HS-5 (cell line): ENCODE measurements around the gene CD8B.
"Not testable (repeated sequence)": the region's sequence is repeated elsewhere in the genome, so short reads cannot be mapped to it uniquely, and the experiment has no call there.

Source experiments
- DNase-seq: peaks from one replicate; pipeline ENCODE4 v3.0.0-alpha.2; 2012; ENCODE audit warnings: low read depth

CD8B gene

DNA sequence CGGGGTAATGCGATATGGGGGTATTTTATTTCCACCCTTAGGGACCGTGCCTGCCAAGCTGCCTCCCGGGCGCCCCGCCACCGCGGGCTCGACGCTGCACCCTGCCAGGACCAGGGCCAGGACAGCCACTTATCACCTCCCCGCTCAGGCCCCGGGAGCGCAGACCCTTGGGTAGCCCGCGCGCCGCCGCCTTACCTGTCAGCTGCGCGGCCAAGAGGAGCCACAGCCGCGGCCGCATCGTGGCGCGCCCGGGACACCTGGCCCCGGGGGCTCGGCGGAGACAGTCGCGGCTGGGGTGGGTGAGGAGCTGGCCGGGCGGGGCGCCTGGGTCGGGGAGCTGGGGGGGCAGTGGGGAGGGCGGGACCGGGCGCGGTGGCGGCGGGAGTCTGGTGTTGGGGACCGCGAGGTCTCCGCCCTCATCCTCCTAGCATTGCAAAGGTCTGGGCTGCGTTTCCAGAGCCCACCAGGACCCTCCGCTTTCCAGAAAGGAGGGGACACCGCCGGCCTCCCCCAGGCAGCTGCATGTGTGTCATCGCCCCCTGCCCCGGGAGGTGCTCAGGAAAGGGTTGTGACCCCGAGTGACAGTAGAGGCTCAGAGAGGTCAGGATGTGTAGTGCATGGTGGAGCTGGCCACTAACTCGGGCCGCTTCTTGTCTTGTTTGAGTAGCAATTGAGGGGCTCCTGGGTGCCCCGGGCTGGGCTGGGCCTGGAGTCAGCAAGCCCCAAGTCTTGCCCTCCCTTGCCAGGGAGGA, at the start of gene CD8B:
TSS of gene CD8B (minus strand) at position 259 of the 752 bp plus-strand sequence. CDS start at position 238, 21 bp downstream.
- not testable (repeated sequence) for DNase-seq

DNA sequence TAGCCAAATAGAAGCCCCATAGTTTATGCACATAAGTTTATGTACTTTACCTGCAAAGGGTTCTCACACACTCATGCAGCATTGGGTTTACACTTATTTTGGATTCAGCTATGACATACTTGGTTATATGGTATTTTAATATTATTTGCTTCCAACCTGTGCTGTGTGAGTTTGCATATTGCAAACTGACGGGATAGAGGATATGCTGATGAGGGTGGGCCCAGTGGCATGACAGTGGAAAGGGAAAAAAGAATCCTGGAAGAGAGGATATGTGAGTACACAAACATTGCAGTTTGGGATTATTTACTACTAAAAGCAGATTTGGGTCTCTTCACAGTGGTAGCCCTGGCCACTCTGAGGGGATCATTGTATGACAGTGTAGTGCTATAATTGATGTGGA, 44.2 kb upstream of the CD8B start:
- not testable (repeated sequence) for DNase-seq

DNA sequence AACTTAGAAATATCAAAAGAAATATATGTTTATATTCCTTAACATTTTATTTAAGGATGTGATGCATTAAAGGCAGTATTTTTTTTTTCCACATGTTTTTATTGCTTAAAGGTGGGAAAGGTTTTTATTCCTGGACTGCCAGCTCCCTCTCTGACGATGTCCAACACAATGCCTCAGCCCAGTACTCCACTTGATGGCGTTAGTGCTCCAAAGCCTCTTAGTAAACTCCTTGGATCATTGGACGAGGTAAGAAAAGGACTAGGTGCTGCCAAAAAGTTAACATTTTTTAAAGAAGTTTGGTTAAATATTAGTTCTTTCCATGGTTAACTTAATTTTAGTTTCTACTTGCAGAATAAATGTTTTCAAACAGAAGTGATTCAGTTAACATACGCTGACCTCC, 39.0 kb upstream of the CD8B start:
- not testable (repeated sequence) for DNase-seq

DNA sequence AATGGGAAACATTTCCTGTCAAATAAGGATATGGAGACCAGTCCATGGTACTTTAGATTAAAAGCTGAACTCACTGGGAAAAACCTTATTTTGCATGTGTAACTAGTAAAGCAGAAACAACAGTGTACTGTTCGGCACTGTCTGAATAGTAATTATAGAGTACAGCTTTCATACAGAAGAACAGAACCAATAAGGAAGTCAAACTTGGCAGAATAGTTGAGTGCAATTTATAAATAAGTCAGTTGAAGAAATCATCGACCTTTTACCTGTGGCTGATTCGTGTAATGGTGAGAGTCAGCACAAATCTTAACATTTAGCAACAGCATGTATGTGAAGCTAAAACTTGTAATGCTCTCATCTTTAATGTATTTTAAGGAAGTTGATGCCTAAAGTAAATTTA, 24.3 kb upstream of the CD8B start:
- DNase-seq, result not testable (repeated sequence)

DNA sequence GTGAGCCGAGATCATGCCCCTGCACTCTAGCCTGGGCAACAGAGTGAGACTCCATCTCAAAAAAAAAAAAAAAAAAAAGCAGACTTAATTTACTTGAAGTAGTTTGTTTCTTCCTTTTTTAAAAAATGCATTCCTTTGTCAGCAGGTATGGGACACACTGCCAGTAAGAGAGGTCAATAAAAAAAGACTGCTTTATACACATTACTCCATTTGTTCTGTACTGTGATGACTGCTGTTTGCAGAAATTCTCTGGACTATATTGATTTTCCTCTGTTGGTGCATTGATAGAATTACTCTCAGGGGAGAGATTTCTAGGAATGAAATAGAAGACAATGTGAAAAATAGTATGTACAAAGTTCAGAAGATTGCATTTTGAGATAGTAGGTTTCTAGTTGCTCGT, 21.2 kb upstream of the CD8B start:
- DNase-seq, result not testable (repeated sequence)

DNA sequence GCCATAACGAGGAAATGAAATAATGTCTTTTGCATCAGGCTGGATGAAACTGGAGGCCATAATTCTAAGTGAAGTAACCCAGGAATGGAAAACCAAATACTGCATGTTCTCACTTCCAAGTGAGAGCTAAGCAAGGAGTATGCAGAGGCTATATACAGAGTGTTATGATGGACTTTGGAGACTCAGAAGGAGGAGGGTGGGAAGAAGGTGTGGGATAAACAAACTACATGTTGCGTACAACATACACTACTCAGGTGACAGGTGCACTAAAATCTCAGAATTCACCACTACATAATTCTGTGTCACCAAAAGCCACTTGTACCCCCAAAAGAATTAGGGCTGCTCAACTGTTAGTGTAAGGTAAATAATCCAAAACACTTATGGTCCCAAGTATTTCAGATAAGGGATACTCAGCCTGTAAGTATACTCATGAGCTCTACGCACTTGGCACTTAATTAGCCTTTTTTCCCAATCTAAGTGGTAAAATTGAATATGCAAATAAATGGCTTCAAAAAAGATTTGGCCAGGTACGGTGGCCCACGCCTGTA, 20.5 kb upstream of the CD8B start:
- not testable (repeated sequence) for DNase-seq

DNA sequence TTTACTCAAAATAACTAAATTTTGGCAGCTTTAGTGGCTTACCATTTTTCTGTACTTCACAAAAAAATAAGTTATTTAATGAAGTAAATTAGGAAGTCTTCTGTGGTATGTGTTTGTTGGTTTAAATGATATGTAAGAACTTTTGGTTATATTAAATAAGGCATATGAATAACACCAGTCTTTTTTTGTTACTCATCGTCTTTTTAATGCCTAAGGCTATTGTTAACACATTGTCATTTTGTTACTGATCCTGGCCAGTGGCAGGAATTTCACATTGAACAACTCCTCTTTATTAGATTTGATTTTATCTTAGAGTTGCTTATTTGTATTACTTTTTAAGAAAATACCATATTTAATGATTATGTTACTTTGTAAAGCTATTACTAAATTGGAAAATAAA, 17.3 kb upstream of the CD8B start:
- DNase-seq, result not testable (repeated sequence)

DNA sequence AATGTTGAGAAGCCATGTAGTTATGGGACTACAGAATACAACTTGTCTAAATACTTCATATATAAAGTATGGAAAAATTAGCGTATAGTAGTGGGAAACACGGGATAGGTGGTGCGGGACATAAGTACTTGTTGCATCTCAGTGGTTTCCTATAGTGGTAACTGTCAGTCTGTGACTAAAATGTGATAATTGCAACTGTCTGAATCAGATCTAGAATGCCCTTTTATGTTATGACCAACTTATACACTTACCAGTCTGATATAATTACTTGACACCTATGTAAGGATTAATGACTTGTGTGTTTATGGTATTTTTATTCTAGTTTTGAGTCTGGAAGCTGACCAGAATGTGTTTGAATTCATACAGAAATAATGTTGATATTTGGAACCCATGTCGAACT, 9.3 kb upstream of the CD8B start:
- DNase-seq, result not testable (repeated sequence)

DNA sequence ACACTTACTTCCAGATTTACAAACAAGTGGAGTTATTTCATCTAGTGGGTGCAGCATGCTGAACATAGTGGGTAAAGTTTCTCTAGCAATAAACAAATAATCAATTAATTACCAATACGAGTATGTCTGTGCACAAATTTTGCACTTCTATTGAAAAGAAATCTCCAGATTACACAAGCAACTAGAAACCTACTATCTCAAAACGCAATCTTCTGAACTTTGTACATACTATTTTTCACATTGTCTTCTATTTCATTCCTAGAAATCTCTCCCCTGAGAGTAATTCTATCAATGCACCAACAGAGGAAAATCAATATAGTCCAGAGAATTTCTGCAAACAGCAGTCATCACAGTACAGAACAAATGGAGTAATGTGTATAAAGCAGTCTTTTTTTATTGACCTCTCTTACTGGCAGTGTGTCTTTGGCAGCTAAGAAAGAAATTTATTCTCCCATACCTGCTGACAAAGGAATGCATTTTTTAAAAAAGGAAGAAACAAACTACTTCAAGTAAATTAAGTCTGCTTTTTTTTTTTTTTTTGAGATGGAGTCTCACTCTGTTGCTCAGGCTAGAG, 7.3 kb upstream of the CD8B start:
- DNase-seq, result not testable (repeated sequence)

DNA sequence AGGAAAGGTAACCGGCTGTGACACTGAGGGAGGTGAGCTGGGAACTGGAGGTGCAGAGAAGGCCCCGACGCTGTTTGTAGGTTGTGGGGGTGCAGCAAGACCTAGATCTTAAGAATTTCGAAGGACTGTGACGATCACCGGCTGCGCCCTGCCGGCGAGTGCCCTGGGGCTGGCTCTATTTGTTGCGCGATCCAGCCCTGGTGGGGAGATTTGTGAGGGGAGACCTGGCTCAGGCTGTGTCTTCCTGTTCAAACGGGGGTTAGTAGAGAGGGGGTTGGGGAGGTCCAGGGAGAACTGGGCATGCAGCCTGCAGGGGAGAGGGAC, 656 bp upstream of the CD8B start:
- DNase-seq, result not testable (repeated sequence)

DNA sequence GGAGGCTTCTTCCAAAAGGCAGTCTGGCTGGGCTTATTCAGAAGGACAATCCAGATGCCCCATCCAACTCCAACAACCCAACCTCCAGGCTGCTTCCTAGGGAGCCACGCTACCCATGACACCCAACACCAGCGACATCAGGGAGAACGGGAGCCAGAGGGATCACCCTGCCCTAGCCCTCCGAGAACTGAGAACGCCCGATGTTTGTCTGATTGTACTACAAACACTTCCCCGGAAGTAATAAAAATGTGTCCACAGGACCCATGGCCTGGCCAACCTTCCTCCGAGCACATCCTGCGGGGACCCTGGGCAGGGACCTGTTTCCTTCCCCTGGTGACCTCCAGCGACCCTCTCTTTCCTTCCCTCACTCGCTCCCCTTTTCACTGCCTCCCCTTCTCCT, 511 bp downstream of the CD8B start:
- DNase-seq, result not testable (repeated sequence)

DNA sequence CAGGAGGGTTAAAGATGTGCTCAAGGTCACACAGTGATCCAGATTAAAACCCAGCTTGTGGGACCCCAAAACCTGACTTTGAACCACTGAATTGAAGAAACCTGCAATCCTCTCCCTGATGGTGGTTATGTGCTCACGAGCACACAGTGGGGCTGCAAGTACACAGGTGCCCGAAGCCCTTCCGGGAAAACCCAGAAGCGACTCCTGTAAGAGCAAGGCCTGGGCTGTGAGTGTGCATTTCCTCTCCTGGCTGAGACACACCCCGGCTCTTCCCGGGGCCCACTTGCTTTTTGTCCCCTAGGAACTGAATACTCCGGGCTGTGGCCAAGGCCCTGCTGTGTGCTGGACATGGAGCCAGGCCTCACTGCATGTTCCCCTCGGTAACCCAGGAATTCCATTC, 1.1 kb downstream of the CD8B start:
- DNase-seq, result not testable (repeated sequence)

DNA sequence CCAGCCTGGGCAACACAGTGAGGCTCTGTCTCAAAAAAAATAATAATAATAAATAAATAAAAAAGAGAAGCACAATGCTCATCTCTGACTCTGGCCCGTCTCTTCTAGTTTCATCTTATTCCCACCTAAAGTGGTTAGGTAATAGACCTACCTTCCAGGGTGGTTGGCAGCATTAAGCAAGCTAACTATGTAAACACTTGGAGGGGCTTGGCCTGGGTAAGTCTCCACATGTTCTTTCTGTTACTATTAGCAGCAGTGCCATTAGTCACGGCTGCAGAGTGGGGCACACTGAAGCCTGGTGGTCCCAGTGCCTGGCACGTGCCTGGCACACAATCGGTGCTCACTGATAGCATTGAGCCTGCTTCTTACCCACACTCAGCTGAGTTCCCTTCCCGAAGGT, 4.0 kb downstream of the CD8B start:
- DNase-seq, result not testable (repeated sequence)

DNA sequence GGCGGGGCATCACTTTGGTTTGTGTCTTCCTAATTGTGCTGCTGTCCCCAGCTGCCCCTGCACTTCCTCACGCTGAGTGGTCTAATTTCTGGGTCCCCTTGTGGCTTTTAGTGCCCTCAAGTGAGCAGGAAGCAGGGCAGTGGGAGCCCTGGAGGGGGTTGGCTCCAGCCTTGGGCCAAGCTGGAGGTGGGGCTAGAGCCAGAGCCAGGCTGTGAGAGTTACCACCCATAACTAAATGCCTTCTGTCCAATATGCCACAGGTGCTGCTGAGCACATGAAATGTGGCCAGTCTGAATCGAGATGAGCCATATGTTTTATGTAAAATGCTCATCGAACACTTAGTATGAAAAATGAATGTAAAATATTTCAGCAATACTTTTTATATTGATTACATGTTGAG, 5.2 kb downstream of the CD8B start:
- not testable (repeated sequence) for DNase-seq

DNA sequence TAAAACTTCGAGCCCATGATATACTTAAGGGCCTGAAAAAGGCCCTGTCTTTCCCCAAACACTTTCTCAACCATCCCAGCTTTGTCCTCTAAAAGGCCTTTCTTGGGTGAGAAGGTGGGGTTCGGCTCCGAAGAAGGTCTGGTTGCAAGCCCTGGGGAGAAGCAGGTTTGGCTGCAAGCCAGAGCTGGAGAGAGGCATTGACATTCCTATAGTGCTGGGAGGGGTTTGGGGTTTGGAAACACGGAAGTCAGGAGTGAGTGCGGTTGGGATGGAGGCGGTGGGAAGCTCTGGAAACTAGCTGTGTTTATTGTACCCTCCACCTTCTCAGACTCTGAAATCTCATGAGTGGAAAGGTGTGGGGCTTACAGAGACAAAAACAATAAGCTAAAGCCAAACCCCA, 5.7 kb downstream of the CD8B start:
- not testable (repeated sequence) for DNase-seq

DNA sequence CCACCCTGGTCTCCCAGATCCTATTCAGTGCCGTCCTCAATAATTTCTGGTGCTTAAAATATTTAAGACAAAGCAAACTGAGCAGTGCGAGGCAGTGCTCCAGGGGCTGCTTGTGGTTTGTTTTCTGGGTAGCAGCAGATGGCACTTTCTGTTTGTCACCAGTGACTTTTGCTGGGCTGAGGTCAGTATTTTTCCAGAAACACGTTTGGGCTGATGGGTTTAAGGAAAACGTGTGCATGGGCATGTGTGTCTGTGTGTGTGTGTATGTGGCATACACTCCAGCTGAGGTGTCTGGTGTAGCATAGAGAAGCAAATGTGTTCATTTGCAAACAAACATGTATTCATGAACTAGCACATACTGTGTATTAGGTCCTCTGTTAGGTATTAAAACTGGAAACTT, 10.1 kb downstream of the CD8B start:
- DNase-seq, result not testable (repeated sequence)

DNA sequence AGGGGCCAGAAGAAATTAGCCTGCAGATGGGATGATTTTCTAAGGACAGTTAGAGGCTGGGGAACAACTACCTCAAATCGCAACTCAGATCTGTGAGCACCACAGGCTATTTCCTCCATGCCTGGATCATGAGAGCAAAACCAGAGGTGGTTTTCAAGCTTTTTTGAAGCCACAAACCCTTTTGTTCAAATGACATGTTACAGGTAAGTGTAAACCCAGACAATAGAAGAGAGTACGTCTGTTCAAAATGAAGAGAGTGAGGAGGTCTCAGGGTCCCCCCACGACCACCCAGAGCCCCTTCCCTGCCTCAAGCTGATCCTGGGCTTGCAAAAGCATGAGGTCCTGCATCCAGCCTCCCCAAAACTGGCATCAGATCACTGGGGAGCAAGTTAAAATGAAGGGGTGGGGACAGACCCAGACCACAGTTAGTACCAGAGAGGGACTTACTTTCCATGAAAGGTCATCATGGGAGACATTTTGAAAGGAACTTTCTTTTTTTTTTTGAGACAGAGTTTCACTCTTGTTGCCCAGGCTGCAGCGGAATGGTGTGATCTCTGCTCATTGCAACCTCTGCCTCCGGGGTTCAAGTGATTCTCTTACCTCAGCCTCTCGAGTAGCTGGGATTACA, 19.0 kb downstream of the CD8B start:
- DNase-seq, result not testable (repeated sequence)

DNA sequence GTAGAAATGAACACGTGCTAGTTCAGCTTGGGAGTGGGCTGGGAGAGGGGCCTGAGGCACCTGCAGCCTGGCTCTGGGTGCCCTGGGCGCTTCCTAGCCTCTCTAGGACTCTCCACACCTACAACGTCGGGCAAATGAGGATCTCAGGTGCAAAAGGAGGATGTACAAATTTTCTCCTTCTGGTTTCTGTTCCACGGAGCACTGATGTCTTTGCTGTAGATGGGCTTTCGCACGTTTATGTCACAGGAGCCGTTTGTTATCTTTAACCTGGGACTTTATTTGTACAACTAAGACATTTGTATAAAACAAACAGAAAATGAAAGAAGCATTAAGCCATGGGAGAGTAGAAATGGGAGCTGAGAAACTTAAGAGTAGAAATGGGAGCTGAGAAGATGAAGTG, 20.4 kb downstream of the CD8B start:
- DNase-seq, result not testable (repeated sequence)

DNA sequence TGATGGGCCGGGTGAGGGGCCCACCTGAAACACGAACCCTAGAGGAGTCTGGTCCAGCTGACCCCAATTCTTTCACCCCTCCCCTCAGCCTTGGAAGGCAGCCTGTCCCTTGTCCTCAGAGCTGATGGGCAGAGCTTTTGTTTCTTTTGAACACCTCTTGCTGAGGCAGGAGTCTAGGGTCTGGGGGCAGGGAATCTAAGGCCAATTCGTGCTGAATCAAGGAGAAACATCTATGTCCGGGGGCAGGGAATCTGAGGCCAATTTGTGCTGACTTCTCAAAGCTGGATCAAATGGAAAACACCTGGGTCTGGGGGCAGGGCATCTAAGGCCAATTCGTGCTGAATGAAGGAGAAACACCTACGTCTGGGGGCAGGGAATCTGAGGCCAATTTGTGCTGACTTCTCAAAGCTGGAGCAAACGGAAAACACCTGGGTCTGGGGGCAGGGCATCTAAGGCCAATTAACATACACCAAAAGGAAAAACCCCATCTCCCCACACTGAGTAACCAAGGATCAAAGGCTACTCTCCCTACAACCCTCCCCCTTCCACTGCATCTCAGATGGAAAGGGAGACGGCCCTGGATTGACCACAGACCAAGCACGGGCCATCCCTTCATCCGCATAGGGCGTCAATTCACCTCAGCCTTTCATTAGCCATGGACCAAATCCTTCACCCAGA, 21.7 kb downstream of the CD8B start:
- DNase-seq, result not testable (repeated sequence)

DNA sequence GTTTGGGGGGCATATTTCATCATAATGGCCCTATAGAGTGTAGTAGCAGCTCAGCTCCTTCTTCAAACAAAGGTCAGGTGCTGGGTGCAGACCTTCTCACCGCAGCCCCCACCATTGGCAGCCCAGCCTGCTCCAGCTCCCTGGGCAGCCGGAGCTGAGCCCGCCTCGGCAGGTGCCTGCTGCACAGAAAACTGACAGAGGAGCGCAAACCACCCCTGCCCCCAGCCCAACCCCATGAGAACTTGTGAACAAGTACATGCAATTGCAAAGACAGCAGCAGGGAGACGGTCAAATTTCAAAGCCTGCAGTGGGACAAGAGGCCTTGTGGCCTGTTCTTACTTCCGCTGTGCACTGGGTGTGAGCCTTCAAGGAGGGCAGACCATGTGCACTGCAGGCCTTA, 22.2 kb downstream of the CD8B start:
- DNase-seq, result not testable (repeated sequence)

DNA sequence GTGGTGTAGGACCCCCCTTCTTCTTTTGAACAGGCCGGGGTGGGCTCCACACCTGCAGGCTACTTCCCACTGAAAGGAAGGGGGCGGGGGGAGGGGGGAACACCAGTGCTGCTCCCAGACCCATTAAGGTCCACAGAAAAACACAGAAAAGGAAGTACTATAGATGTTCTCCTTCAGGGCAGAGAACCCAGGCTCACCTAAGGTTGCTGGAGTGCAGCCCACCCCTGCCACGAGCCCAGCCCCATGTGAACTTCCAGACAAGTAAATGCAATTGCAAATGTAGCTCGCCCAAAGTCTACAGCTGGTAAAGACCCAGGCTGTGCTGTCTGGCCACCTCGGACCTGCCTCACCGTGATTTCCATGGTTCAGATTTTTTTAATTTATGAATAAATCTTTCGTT, 24.0 kb downstream of the CD8B start:
- not testable (repeated sequence) for DNase-seq

DNA sequence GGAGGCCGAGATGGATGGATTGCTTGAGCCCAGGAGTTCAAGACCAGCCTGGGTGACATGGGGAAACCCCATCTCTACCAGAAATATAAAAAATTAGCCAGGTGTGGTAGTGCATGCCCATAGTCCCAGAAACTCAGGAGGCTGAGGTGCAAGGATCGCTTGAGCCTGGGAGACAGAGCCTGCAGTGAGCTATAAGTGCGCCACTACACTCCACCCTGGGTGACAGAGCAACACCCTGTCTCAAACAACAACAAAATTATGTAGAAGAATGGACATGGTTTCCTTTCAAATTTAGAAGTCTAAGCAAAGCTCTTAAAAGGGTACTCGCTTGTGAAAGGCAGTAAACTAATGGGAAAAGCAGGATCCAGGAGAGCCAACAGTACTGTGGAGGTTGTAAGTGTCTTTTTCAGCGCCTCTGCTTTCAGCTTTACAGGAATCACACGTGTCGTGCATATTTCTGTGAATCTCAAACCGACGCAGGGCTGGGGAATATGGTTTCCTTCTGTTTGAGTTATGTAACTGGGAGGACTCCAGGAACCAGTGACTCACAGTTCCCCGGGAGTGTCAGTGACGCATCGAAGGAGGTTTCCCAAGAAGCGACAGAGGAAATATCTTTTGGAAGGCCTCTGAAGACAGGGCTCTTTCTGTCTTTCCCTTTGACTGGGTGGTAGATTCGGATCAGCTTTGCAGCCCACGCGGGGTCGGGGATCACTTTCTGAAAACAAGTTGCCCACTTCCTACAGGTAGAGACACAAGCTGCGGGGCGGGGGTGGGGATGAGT, 24.6 kb downstream of the CD8B start:
- DNase-seq, result peak; percentile 69
